ENCODE data around the gene BAHCC1.
A peak's percentile ranks its signal among the peaks of the same experiment; 100 is the strongest.

Gene BAHCC1

GRCh38 chr17:81499601-81499970 lies 104.3 kb downstream of the BAHCC1 start:
- DNase-seq (ENCODE audit: low read depth in 2 of 2): no peak
- H3K4me3 ChIP-seq (replicated peaks in 1 of 2; ENCODE audit: low read depth in 2 of 2, low read length in 2 of 2): no peak overlapping the region
- TF ChIP-seq CTCF (IDR thresholded peaks at IDR 0.05; ENCODE audit: low read depth, low read length): no peak

- TF ChIP-seq CTCF (IDR thresholded peaks at IDR 0.05; ENCODE audit: low read depth, low read length): no peak
- DNase-seq (ENCODE audit: low read depth in 2 of 2): peak; percentile 61 to 75
- no peak overlapping the region for H3K4me3 ChIP-seq (replicated peaks in 1 of 2; ENCODE audit: low read depth in 2 of 2, low read length in 2 of 2)
Measured at GRCh38 chr17:81500047-81500446, 104.8 kb downstream of the BAHCC1 start.

GRCh38 chr17:81502471-81503017 lies 107.3 kb downstream of the BAHCC1 start:
- TF ChIP-seq CTCF (IDR thresholded peaks at IDR 0.05; ENCODE audit: low read depth, low read length): no peak
- DNase-seq (ENCODE audit: low read depth in 2 of 2): no peak
- no peak overlapping the region for H3K4me3 ChIP-seq (replicated peaks in 1 of 2; ENCODE audit: low read depth in 2 of 2, low read length in 2 of 2)

GRCh38 chr17:81503619-81504018 lies 108.4 kb downstream of the BAHCC1 start:
- no peak for DNase-seq (ENCODE audit: low read depth in 2 of 2)
- no peak overlapping the region for H3K4me3 ChIP-seq (replicated peaks in 1 of 2; ENCODE audit: low read depth in 2 of 2, low read length in 2 of 2)
- no peak for TF ChIP-seq CTCF (IDR thresholded peaks at IDR 0.05; ENCODE audit: low read depth, low read length)

- DNase-seq (ENCODE audit: low read depth in 2 of 2): peak; percentile 76 to 78
- TF ChIP-seq CTCF (IDR thresholded peaks at IDR 0.05; ENCODE audit: low read depth, low read length): no peak
- H3K4me3 ChIP-seq (replicated peaks in 1 of 2; ENCODE audit: low read depth in 2 of 2, low read length in 2 of 2): peak overlapping the region; percentile 86 to 91
Measured at GRCh38 chr17:81508639-81509206, 113.5 kb downstream of the BAHCC1 start.

- peak overlapping the region; percentile 86 to 91 for H3K4me3 ChIP-seq (replicated peaks in 1 of 2; ENCODE audit: low read depth in 2 of 2, low read length in 2 of 2)
- peak in 1 of 2 donors; percentile 51 for DNase-seq (ENCODE audit: low read depth in 2 of 2)
- TF ChIP-seq CTCF (IDR thresholded peaks at IDR 0.05; ENCODE audit: low read depth, low read length): no peak
Measured at GRCh38 chr17:81509207-81509971, 114.1 kb downstream of the BAHCC1 start.
